Measurements from ENCODE around the gene TMEM121.
"Not testable (repeated sequence)": the region's sequence is repeated elsewhere in the genome, so short reads cannot be mapped to it uniquely, and the experiment has no call there.

- not testable (repeated sequence) for TF ChIP-seq CTCF (conservative IDR thresholded peaks at IDR 0.05; ENCODE audit: low read length); EZH2phosphoT487 (IDR thresholded peaks at IDR 0.05; ENCODE audit: borderline replicate concordance, low read depth, low read length)
Measured at GRCh38 chr14:105547072-105547471, 20.7 kb downstream of the TMEM121 start.
